ENCODE measurements around the gene SH3BP2.

Gene SH3BP2

GRCh38 chr4:2834001-2834921 lies 41.4 kb downstream of the SH3BP2 start:
- peaks cover 8% of the 10 kb centered on the region for H4K20me1 ChIP-seq (ENCODE audit: insufficient read depth, low read length, poor library complexity, severe bottlenecking)
- peak overlapping the region; percentile 99 for H3K4me2 ChIP-seq (ENCODE audit: low read depth, low read length, poor library complexity, severe bottlenecking)
- H3F3A ChIP-seq (ENCODE audit: low read depth), result peaks cover 14% of the 10 kb centered on the region
- H3K9me2 ChIP-seq (replicated peaks; ENCODE audit: low read depth, low read length), result no peaks in the 10 kb centered on the region
- TF ChIP-seq, protein P1, sequence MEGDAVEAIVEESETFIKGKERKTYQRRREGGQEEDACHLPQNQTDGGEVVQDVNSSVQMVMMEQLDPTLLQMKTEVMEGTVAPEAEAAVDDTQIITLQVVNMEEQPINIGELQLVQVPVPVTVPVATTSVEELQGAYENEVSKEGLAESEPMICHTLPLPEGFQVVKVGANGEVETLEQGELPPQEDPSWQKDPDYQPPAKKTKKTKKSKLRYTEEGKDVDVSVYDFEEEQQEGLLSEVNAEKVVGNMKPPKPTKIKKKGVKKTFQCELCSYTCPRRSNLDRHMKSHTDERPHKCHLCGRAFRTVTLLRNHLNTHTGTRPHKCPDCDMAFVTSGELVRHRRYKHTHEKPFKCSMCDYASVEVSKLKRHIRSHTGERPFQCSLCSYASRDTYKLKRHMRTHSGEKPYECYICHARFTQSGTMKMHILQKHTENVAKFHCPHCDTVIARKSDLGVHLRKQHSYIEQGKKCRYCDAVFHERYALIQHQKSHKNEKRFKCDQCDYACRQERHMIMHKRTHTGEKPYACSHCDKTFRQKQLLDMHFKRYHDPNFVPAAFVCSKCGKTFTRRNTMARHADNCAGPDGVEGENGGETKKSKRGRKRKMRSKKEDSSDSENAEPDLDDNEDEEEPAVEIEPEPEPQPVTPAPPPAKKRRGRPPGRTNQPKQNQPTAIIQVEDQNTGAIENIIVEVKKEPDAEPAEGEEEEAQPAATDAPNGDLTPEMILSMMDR (conservative IDR thresholded peaks at IDR 0.05; ENCODE audit: low read length), result no peak
- no peak for TF ChIP-seq EZH2phosphoT487 (IDR thresholded peaks at IDR 0.05; ENCODE audit: borderline replicate concordance)
- H3K9ac ChIP-seq (ENCODE audit: low read depth, low read length, poor library complexity, severe bottlenecking), result peak overlapping the region; percentile 24
- peak overlapping the region; percentile 52 for H3K4me3 ChIP-seq (ENCODE audit: low read length, poor library complexity, severe bottlenecking)
- H3K79me2 ChIP-seq (ENCODE audit: insufficient read depth, low read length), result peaks cover 16% of the 10 kb centered on the region; the same call in 1 of the 2 replicates
- H3K9me3 ChIP-seq (ENCODE audit: insufficient read depth, low read depth, low read length), result no peaks in the 10 kb centered on the region
- H3K4me1 ChIP-seq (ENCODE audit: insufficient read depth, low read length, poor library complexity, severe bottlenecking), result peaks cover 49% of the 10 kb centered on the region
- H3K36me3 ChIP-seq (ENCODE audit: insufficient read depth, low read length), result peaks cover 41% of the 10 kb centered on the region; the same call in 1 of the 2 replicates
- H3K27me3 ChIP-seq (ENCODE audit: insufficient read depth, low read length, poor library complexity, severe bottlenecking), result no peaks in the 10 kb centered on the region
- H2AFZ ChIP-seq (ENCODE audit: low read length), result no peak overlapping the region

DNA sequence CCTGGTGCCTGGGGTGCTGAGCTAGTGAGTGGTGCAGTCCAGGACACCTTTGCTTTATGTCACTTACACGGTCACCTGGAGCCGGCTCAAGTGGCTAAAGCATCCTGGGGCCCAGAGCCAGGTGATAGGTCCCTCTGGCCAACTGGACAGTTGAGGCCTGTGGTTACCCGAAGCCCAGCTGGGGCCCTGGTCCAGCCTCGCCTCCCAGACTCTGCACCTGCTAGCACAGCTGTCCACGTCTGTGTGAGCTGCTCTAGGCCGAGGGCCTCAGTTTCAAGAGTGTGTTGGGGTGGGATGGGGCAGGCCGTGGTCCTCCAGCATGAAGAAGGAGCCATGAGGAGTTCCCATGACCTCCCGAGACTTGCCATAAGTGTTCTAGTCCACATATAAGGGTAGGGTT lies 43.1 kb downstream of the SH3BP2 start:
- Histone ChIP-seq H4K20me1 (ENCODE audit: insufficient read depth, low read length, poor library complexity, severe bottlenecking) (peaks cover 8% of the 10 kb centered on the region), H3K9me3 (ENCODE audit: insufficient read depth, low read depth, low read length) (no peaks in the 10 kb centered on the region), H3K4me1 (ENCODE audit: insufficient read depth, low read length, poor library complexity, severe bottlenecking) (peaks cover 49% of the 10 kb centered on the region), H3K36me3 (ENCODE audit: insufficient read depth, low read length) (peaks cover 27% of the 10 kb centered on the region; the same call in 1 of the 2 replicates), H3K27me3 (ENCODE audit: insufficient read depth, low read length, poor library complexity, severe bottlenecking) (no peaks in the 10 kb centered on the region), H3K4me2 (ENCODE audit: low read depth, low read length, poor library complexity, severe bottlenecking) (peak overlapping the region; percentile 99), H2AFZ (ENCODE audit: low read length) (no peak overlapping the region), H3K79me2 (ENCODE audit: insufficient read depth, low read length) (peaks cover 16% of the 10 kb centered on the region; the same call in 1 of the 2 replicates), H3K9ac (ENCODE audit: low read depth, low read length, poor library complexity, severe bottlenecking) (peak overlapping the region; percentile 65), H3K9me2 (replicated peaks; ENCODE audit: low read depth, low read length) (no peaks in the 10 kb centered on the region), H3K4me3 (ENCODE audit: low read length, poor library complexity, severe bottlenecking) (peak overlapping the region; percentile 71), H3F3A (ENCODE audit: low read depth) (peaks cover 14% of the 10 kb centered on the region)
- TF ChIP-seq, protein P1 (conservative IDR thresholded peaks at IDR 0.05; ENCODE audit: low read length), result no peak
- no peak for TF ChIP-seq EZH2phosphoT487 (IDR thresholded peaks at IDR 0.05; ENCODE audit: borderline replicate concordance)

DNA sequence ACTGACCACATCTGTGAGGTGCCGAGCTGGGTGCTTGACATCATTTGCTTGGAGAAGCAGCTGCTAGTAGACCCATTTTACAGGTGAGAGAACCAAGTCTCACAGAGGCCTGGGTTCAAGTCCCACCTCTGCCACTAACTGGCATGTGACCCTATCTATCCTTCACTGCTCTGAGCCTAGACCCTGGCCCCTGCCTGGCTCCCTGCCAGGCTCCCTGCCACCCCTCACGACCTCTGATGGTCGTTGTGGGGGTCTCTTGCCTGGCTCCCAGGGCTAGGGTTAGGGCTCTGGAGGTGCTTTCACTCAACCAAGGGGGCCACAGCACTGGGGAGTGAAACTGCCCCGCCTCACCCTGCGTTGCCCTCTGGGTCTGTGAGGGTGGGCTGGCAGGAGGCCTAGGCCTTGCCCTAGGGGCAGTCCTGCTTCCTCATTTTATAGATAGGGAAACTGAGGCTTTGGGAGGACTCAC lies 43.5 kb downstream of the SH3BP2 start:
- H3K9ac ChIP-seq (ENCODE audit: low read depth, low read length, poor library complexity, severe bottlenecking), result peak overlapping the region; percentile 65
- H3K9me3 ChIP-seq (ENCODE audit: insufficient read depth, low read depth, low read length), result no peaks in the 10 kb centered on the region
- H3K27me3 ChIP-seq (ENCODE audit: insufficient read depth, low read length, poor library complexity, severe bottlenecking), result no peaks in the 10 kb centered on the region
- peaks cover 8% of the 10 kb centered on the region for H4K20me1 ChIP-seq (ENCODE audit: insufficient read depth, low read length, poor library complexity, severe bottlenecking)
- TF ChIP-seq, protein P1 (conservative IDR thresholded peaks at IDR 0.05; ENCODE audit: low read length), result no peak
- TF ChIP-seq EZH2phosphoT487 (IDR thresholded peaks at IDR 0.05; ENCODE audit: borderline replicate concordance), result no peak
- peaks cover 23% of the 10 kb centered on the region; the same call in 1 of the 2 replicates for H3K36me3 ChIP-seq (ENCODE audit: insufficient read depth, low read length)
- peaks cover 14% of the 10 kb centered on the region for H3F3A ChIP-seq (ENCODE audit: low read depth)
- H3K4me2 ChIP-seq (ENCODE audit: low read depth, low read length, poor library complexity, severe bottlenecking), result peak overlapping the region; percentile 99
- peak overlapping the region; percentile 71 for H3K4me3 ChIP-seq (ENCODE audit: low read length, poor library complexity, severe bottlenecking)
- no peaks in the 10 kb centered on the region for H3K9me2 ChIP-seq (replicated peaks; ENCODE audit: low read depth, low read length)
- H3K79me2 ChIP-seq (ENCODE audit: insufficient read depth, low read length), result peaks cover 16% of the 10 kb centered on the region; the same call in 1 of the 2 replicates
- H2AFZ ChIP-seq (ENCODE audit: low read length), result no peak overlapping the region
- H3K4me1 ChIP-seq (ENCODE audit: insufficient read depth, low read length, poor library complexity, severe bottlenecking), result peaks cover 49% of the 10 kb centered on the region
